NK-92 treated with Interleukin-12 subunit alpha and Interleukin-12 subunit beta, amount 100 ng/mL, for 24 hours (cell line): ENCODE results near the gene GCAT.

Experiments used
- DNase-seq: peaks from one replicate; lab custom pipeline; 2025; lab: John Stamatoyannopoulos, UW

The GCAT gene

GRCh38 chr22:37807410-37808293 lies at the start of gene GCAT:
Gene GCAT (plus strand): TSS chr22:37807934. CDS start chr22:37807968, 34 bp downstream.
- peak; percentile 77 for DNase-seq

- no peak for DNase-seq
These were observed 49.0 kb upstream of the GCAT start for GRCh38 chr22:37758694-37759093.

- DNase-seq = no peak
These were observed 48.5 kb upstream of the GCAT start for GRCh38 chr22:37759281-37759680.

GRCh38 chr22:37760152-37760551 lies 47.6 kb upstream of the GCAT start:
- DNase-seq = no peak

- no peak for DNase-seq
These were observed 45.3 kb upstream of the GCAT start for GRCh38 chr22:37762389-37762836.

GRCh38 chr22:37763012-37763411 lies 44.7 kb upstream of the GCAT start:
- no peak for DNase-seq

GRCh38 chr22:37763652-37764051 lies 44.1 kb upstream of the GCAT start:
- no peak for DNase-seq

GRCh38 chr22:37764622-37765021 lies 43.1 kb upstream of the GCAT start:
- DNase-seq = no peak

- DNase-seq = no peak
These were observed 42.2 kb upstream of the GCAT start for GRCh38 chr22:37765498-37765897.

GRCh38 chr22:37765953-37766576 lies 41.7 kb upstream of the GCAT start:
- no peak for DNase-seq

- no peak for DNase-seq
These were observed 39.5 kb upstream of the GCAT start for GRCh38 chr22:37768273-37768672.

GRCh38 chr22:37769056-37769455 lies 38.7 kb upstream of the GCAT start:
- no peak for DNase-seq

GRCh38 chr22:37771081-37771480 lies 36.7 kb upstream of the GCAT start:
- DNase-seq = no peak

GRCh38 chr22:37771702-37772427 lies 35.9 kb upstream of the GCAT start:
- DNase-seq = no peak

- no peak for DNase-seq
These were observed 33.0 kb upstream of the GCAT start for GRCh38 chr22:37774728-37775127.

- no peak for DNase-seq
These were observed 31.7 kb upstream of the GCAT start for GRCh38 chr22:37775785-37776638.

- no peak for DNase-seq
These were observed 31.1 kb upstream of the GCAT start for GRCh38 chr22:37776639-37777005.

- no peak for DNase-seq
These were observed 30.5 kb upstream of the GCAT start for GRCh38 chr22:37777122-37777687.

- DNase-seq = no peak
These were observed 29.2 kb upstream of the GCAT start for GRCh38 chr22:37778370-37779009.

- DNase-seq = no peak
These were observed 26.2 kb upstream of the GCAT start for GRCh38 chr22:37781434-37782059.
